NB4 (cell line): ENCODE data around the gene GRIA1.

Experiments
- CTCF ChIP-seq: IDR thresholded peaks from one replicate; pipeline ENCODE4 v1.5.1; 2012; ENCODE audit warnings: low read depth, low read length
- MAX ChIP-seq: IDR thresholded peaks from 2 replicates; pipeline ENCODE4 v1.6.1; 2011; ENCODE audit warnings: low read depth, low read length
- MYC ChIP-seq: IDR thresholded peaks from 2 replicates; pipeline ENCODE4 v1.6.1; 2011; ENCODE audit warnings: low read depth, low read length
- POLR2A ChIP-seq: IDR thresholded peaks from 2 replicates; pipeline ENCODE4 v1.6.1; 2011; ENCODE audit warnings: mild to moderate bottlenecking; ENCODE audit not compliant: insufficient read length; ENCODE audit errors: extremely low read depth

GRCh38 chr5:153711755-153712154 lies 221.3 kb downstream of the GRIA1 start:
- no peak for TF ChIP-seq POLR2A
- TF ChIP-seq CTCF, result no peak
- no peak for TF ChIP-seq MAX
- TF ChIP-seq MYC, result no peak
